ENCODE measurements around the gene UNC5B.

Gene UNC5B

GRCh38 chr10:71220689-71221540, 8.5 kb downstream of the UNC5B start:
- TF ChIP-seq SPI1 (IDR thresholded peaks at IDR 0.05; ENCODE audit: borderline replicate concordance, low read depth) (no peak), REST (IDR thresholded peaks at IDR 0.05; ENCODE audit: insufficient replicate concordance, low read depth) (no peak), GABPA (IDR thresholded peaks at IDR 0.05; ENCODE audit: low read depth) (no peak), POLR2AphosphoS5 (IDR thresholded peaks at IDR 0.05; ENCODE audit: low read depth) (no peak), CTCF (IDR thresholded peaks at IDR 0.05; ENCODE audit: insufficient read depth, low read length) (no peak)
- no peak overlapping the region for H3K27ac ChIP-seq (replicated peaks)
- H3K27me3 ChIP-seq (ENCODE audit: insufficient read depth, poor library complexity, severe bottlenecking) = no peaks in the 10 kb centered on the region
- DNase-seq (ENCODE audit: low read depth in 1 of 2, low spot score in 1 of 2) = no peak
- no peak overlapping the region for H3K4me3 ChIP-seq (replicated peaks; ENCODE audit: insufficient read depth, low read length)

GRCh38 chr10:71221586-71222202, 9.3 kb downstream of the UNC5B start:
- TF ChIP-seq POLR2AphosphoS5 (IDR thresholded peaks at IDR 0.05; ENCODE audit: low read depth) (no peak), REST (IDR thresholded peaks at IDR 0.05; ENCODE audit: insufficient replicate concordance, low read depth) (no peak), CTCF (IDR thresholded peaks at IDR 0.05; ENCODE audit: insufficient read depth, low read length) (no peak), SPI1 (IDR thresholded peaks at IDR 0.05; ENCODE audit: borderline replicate concordance, low read depth) (no peak), GABPA (IDR thresholded peaks at IDR 0.05; ENCODE audit: low read depth) (no peak)
- H3K27ac ChIP-seq (replicated peaks) = no peak overlapping the region
- no peak for DNase-seq (ENCODE audit: low read depth in 1 of 2, low spot score in 1 of 2)
- H3K27me3 ChIP-seq (ENCODE audit: insufficient read depth, poor library complexity, severe bottlenecking) = no peaks in the 10 kb centered on the region
- no peak overlapping the region for H3K4me3 ChIP-seq (replicated peaks; ENCODE audit: insufficient read depth, low read length)

GRCh38 chr10:71222601-71223346, 10.4 kb downstream of the UNC5B start:
- Histone ChIP-seq H3K4me3 (replicated peaks; ENCODE audit: insufficient read depth, low read length) (no peak overlapping the region), H3K27ac (replicated peaks) (no peak overlapping the region), H3K27me3 (ENCODE audit: insufficient read depth, poor library complexity, severe bottlenecking) (no peaks in the 10 kb centered on the region)
- TF ChIP-seq GABPA (IDR thresholded peaks at IDR 0.05; ENCODE audit: low read depth) = no peak
- no peak for TF ChIP-seq SPI1 (IDR thresholded peaks at IDR 0.05; ENCODE audit: borderline replicate concordance, low read depth)
- no peak for TF ChIP-seq CTCF (IDR thresholded peaks at IDR 0.05; ENCODE audit: insufficient read depth, low read length)
- TF ChIP-seq POLR2AphosphoS5 (IDR thresholded peaks at IDR 0.05; ENCODE audit: low read depth) = no peak
- TF ChIP-seq REST (IDR thresholded peaks at IDR 0.05; ENCODE audit: insufficient replicate concordance, low read depth) = no peak
- no peak for DNase-seq (ENCODE audit: low read depth in 1 of 2, low spot score in 1 of 2)
